T-helper 1 cell treated with Interleukin-12 subunit alpha and Interleukin-12 subunit beta and Interleukin-4 antibody, amounts not matched to agents 30 μg/mL and 1 μg/mL, for 36 hours (primary cell): ENCODE results near the gene BICC1.

Experiments
- H3K27ac Mint-ChIP-seq: one replicate; pipeline ENCODE4 v1.8.0; 2021; ENCODE audit warnings: mild to moderate bottlenecking, mixed read lengths
- H3K27me3 Mint-ChIP-seq: one replicate; pipeline ENCODE4 v1.8.0; 2021; ENCODE audit warnings: low read depth, mixed read lengths
- H3K36me3 Mint-ChIP-seq: one replicate; pipeline ENCODE4 v1.8.0; 2021; ENCODE audit warnings: low read depth, mixed read lengths
- H3K4me1 Mint-ChIP-seq: one replicate; pipeline ENCODE4 v1.8.0; 2021; ENCODE audit warnings: low read depth, mixed read lengths
- H3K4me3 Mint-ChIP-seq: one replicate; pipeline ENCODE4 v1.8.0; 2021; ENCODE audit warnings: mild to moderate bottlenecking, moderate library complexity, mixed read lengths
- H3K9me3 Mint-ChIP-seq: one replicate; pipeline ENCODE4 v1.8.0; 2021; ENCODE audit warnings: mixed read lengths

BICC1 gene

DNA sequence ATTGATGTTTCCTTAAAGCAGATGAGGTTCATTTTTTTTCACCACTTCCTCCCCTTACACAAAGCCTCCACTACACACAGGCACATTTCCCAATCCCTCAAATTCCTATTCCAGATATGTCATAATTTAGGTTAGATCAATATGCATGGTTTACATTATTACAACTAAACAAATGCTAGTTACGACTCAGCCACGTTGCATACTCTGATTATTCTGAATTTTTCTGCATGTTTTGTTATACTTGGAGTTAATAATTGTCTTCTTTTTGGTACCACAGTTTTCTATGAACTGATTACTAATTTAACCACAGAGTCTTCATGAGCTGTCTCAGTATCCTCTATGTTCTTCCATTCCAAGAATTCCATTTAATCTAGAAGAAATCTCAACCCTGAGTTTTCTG, 4.4 kb upstream of the BICC1 start:
- Mint-ChIP-seq H3K36me3 (no peaks in the 10 kb centered on the region), H3K9me3 (no peaks in the 10 kb centered on the region), H3K27ac (no peak overlapping the region)

DNA sequence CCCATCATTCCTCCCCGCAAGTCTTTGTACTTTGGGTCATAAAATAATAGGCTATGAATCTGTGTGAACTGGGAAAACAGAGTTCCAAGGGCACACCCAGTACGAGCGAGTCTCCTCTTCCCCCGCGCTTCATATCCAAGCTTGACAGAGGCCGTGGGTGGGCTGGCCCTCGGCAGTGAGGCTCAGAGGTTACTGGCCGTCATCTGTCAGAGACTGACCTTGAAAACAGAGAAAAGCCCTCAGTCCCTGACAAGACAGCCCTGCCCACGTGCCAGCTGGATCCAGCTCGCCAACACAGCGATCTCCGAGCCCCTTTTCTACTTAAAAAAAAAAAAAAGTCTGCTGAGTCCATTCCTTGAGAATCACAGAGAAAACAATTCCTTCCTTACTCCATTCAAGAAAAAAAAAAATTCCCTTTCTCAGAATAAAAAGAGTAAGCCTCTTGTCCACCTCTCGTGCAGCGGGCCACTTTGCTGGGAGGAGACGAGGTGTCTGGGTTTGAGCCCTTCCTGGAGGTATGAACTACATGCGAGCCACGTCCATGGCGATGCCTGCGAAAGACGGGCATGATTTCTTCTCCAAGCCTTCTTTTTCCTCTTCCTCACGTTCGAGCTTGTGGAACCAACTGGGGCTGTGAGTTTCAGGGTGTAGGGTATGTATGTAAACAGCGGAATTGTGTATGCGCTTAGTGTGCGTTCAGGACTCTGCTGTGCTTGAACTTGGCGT, 744 bp upstream of the BICC1 start:
- no peaks in the 10 kb centered on the region for H3K9me3 Mint-ChIP-seq
- peak overlapping the region; percentile 71 for H3K4me3 Mint-ChIP-seq
- peaks cover 5% of the 10 kb centered on the region for H3K4me1 Mint-ChIP-seq
- no peak overlapping the region for H3K27ac Mint-ChIP-seq
- peaks cover 29% of the 10 kb centered on the region for H3K27me3 Mint-ChIP-seq
- H3K36me3 Mint-ChIP-seq, result no peaks in the 10 kb centered on the region

More for the DNA sequence above, 4.4 kb upstream of the BICC1 start:
- Mint-ChIP-seq H3K27me3 (peaks cover 8% of the 10 kb centered on the region), H3K4me3 (no peak overlapping the region), H3K4me1 (peaks cover 3% of the 10 kb centered on the region)

DNA sequence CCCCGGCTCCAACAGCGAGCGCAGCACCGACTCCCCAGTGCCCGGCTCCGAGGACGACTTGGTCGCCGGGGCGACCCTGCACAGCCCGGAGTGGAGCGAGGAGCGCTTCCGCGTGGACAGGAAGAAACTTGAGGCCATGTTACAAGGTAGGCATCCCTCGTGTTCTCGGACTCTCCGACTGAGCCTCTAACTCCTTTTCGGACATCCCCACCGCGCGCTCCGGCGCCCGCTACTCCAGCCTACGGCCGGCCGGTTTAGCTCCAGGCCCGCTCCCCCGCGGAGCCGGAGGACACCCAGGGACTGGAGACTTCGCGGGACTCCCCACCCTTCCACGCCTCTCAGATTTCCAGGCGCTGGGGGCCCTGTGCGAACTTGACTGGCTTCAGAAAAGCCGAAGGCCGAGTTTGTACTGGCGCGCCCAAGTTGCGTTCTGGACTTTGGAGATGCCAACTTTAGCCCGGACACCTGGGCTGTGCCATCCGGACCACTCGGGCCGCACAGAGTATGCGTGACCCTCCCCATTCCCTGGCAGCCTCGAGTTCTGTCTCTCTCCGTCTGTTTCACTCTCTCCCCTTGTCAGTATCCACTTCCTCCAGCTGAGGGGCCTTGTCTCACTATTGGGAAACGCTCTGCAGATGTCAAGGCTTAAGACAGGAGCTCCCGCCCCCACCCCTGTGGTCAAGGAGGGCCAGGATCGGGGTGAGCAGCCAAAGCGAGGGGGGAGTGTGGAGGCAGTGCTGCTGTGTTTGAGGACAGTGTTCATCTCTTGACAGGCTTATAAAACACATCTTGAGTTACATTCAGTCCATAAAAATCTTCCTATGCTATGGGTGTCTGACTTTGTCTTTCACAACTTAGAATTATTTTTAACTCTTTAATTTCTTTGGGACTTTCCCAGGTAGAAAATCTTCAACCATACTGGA, 777 bp downstream of the BICC1 start:
- peaks cover 32% of the 10 kb centered on the region for H3K27me3 Mint-ChIP-seq
- H3K9me3 Mint-ChIP-seq, result no peaks in the 10 kb centered on the region
- no peak overlapping the region for H3K27ac Mint-ChIP-seq
- peaks cover 5% of the 10 kb centered on the region for H3K4me1 Mint-ChIP-seq
- H3K36me3 Mint-ChIP-seq, result no peaks in the 10 kb centered on the region
- H3K4me3 Mint-ChIP-seq, result peak overlapping the region; percentile 52

DNA sequence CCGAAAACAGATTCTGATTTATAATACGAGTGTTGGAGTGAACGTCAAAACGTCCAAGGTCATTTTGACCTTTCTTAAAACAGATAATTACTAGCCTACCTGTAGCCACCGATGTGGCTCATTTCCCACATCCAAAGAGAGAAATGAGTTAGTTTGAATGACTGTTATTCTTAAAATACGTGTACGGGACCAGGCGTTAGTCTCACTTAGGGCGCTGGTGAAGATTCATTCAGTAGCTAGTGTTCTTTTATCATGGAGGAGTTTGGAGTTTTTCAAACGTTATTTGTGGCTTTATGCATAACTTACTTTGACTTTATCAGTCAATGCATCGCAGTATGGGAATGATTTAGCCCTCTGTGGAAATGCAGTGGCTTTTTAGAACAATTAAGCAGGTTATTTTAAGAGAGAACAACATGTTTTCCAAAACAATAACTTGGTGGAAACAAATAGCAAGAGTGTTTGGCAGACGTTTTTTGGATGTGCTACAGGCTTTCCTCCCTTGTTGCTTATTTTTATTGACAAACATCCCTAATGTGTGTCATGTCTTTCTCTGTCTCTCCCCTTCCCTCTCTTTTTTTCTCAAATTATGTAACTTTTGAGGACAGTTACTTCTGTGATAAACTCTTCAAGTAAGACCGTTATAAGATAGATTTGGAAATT, 1.6 kb downstream of the BICC1 start:
- Mint-ChIP-seq H3K27me3 (peaks cover 32% of the 10 kb centered on the region), H3K4me1 (peaks cover 5% of the 10 kb centered on the region), H3K36me3 (no peaks in the 10 kb centered on the region), H3K9me3 (no peaks in the 10 kb centered on the region), H3K4me3 (no peak overlapping the region), H3K27ac (no peak overlapping the region)

DNA sequence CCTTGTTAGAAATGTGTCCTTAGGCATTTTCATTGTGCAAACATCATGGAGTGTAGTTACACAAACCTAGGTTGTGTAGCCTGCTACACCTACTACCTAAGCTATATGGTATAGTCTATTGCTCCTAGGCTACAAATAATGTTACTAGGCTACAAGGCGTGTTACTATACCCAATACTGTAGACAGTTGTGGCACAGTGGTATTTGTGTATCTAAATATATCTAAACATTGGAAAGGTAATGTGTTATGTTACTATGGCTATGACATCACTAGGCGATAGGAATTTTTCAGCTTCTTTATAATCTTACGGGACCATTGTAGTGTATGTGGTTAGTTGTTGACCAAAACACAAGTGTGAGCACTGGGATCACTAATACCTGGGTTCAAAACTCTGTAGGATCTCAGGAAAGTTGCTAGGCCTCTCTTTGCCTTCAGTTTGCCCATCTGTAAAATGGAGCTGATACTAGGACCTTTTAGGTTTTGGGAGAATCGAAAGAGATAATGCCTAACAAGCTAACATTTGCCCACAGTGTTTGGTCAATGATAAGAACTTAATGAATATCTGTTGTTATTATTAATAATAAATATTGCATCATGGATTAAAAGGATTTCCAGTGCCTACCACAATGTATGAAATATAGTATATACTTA, 2.7 kb downstream of the BICC1 start:
- Mint-ChIP-seq H3K4me1 (peaks cover 5% of the 10 kb centered on the region), H3K36me3 (no peaks in the 10 kb centered on the region), H3K27ac (no peak overlapping the region), H3K9me3 (no peaks in the 10 kb centered on the region), H3K27me3 (peaks cover 32% of the 10 kb centered on the region), H3K4me3 (no peak overlapping the region)

DNA sequence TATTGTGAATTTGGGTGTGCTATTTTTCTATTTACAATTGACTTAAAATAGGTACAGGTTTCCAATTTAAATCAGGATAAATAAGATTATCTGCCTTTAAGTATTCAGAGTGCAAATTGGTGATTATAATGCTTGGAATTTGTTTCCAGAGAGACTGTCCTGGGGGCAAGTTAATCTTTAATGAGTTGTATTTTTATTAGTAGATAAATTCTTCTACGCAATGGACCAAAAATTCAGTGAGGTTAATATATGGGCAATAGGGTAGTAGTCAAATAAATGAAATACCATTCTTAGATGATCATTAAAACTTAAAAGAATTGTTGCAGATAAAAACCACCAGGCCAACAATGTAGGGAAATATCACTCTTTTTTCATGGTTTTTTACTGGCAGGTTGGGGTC, 3.4 kb downstream of the BICC1 start:
- Mint-ChIP-seq H3K4me3 (no peak overlapping the region), H3K4me1 (peaks cover 5% of the 10 kb centered on the region), H3K27ac (no peak overlapping the region), H3K36me3 (no peaks in the 10 kb centered on the region), H3K9me3 (no peaks in the 10 kb centered on the region), H3K27me3 (peaks cover 32% of the 10 kb centered on the region)

DNA sequence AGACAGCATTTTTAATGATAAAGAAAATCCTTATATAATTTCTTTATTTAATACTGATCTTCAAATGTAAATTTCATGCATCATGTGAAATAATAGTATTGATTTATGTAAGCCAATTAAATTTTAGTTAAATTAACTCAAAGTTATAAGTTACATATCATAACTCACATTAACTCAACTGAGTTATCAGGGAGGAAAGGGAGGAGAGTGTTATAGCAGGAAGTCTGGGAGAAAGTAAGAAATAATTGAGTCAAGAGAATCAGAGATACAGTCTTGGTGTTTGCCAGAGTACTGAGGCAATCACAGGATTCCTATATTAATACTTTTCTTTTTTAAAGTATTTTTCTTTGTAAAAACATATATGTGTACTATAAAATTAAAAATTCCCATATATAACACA, 4.0 kb downstream of the BICC1 start:
- Mint-ChIP-seq H3K27me3 (peaks cover 32% of the 10 kb centered on the region), H3K4me1 (peaks cover 5% of the 10 kb centered on the region), H3K36me3 (no peaks in the 10 kb centered on the region), H3K9me3 (no peaks in the 10 kb centered on the region), H3K27ac (no peak overlapping the region), H3K4me3 (no peak overlapping the region)

DNA sequence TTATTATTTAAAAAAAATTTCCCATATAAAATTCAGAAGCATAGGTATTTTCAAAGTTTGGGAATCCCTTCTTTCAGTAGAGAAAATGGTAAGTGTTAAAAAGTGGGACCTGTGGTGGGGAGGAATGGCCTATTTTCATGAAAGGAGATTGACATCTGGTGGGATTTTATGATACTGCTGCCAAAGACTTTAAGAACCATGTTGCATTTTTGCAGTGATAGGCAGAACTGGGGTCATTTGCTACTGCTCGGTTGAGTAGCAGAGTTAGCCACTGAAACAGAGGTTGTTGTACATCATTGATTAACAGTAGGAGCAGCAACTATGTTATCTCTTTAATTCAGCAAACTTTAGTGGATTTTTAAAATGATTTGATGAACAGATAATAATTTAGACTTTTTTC, 4.4 kb downstream of the BICC1 start:
- H3K9me3 Mint-ChIP-seq, result no peaks in the 10 kb centered on the region
- H3K4me3 Mint-ChIP-seq, result no peak overlapping the region
- H3K27me3 Mint-ChIP-seq, result peaks cover 32% of the 10 kb centered on the region
- H3K27ac Mint-ChIP-seq, result no peak overlapping the region
- H3K36me3 Mint-ChIP-seq, result no peaks in the 10 kb centered on the region
- H3K4me1 Mint-ChIP-seq, result peaks cover 5% of the 10 kb centered on the region

DNA sequence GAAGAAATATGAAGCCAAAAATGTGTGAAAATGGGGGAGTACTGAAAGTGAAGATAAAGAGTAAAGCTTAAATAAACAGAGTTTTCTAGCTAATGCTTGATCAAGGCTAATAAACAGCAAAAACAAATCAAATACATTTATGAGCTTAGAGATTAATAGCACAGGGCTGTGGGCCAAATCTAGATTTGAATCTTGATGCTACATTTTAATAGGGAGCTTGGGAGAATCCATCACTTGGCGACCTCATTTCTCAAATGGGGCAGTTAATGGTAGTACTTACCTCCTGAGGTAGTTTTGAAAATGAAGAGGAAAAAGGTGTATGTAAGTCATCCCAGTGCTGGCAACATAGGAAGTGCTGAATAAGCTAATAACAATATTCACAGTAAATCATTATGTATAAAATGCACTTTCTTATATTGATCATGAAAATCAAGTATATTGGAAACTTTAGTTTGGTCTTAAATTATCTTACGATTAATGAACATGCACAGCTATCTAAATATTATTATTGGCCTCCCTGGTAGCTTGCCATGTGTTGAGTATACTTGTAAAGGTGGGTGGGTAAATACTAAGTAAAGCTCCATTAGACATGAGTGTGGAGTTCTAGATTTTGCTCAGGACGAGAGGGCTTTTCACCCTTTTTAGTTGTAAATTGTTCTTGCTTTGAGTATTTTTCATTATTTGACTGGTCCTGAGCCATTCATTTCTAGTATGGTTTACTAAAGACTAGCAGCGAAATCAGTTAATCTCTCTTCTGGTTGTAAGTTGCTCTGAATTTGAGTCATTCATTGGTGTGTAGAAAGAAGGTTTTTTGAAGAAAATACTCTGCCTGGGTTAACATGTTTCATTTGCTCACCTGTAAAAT, 5.1 kb downstream of the BICC1 start:
- no peaks in the 10 kb centered on the region for H3K9me3 Mint-ChIP-seq
- H3K27me3 Mint-ChIP-seq, result peaks cover 32% of the 10 kb centered on the region
- no peak overlapping the region for H3K27ac Mint-ChIP-seq
- peaks cover 2% of the 10 kb centered on the region for H3K4me1 Mint-ChIP-seq
- H3K4me3 Mint-ChIP-seq, result no peak overlapping the region
- H3K36me3 Mint-ChIP-seq, result no peaks in the 10 kb centered on the region

DNA sequence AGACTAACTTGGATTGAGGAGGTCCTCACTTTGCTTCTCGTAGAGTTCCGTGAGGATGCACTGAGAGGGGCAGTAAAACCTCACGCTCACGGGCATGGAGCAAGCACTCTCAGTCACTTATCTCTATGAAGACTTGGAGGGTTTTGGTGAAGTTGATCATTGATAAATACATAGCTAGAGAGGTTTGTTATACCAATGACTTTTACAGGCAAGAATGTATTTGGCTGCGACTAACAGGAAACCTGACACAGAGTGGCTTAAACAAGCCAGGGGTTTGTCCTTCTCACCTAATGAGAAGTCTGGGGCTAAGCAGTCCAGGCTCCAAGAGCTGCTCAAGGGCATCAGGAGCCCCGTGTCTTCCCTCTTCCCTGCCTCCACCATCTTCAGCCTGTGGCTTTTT, 6.1 kb downstream of the BICC1 start:
- H3K4me3 Mint-ChIP-seq, result no peak overlapping the region
- peaks cover 27% of the 10 kb centered on the region for H3K27me3 Mint-ChIP-seq
- H3K4me1 Mint-ChIP-seq, result no peaks in the 10 kb centered on the region

DNA sequence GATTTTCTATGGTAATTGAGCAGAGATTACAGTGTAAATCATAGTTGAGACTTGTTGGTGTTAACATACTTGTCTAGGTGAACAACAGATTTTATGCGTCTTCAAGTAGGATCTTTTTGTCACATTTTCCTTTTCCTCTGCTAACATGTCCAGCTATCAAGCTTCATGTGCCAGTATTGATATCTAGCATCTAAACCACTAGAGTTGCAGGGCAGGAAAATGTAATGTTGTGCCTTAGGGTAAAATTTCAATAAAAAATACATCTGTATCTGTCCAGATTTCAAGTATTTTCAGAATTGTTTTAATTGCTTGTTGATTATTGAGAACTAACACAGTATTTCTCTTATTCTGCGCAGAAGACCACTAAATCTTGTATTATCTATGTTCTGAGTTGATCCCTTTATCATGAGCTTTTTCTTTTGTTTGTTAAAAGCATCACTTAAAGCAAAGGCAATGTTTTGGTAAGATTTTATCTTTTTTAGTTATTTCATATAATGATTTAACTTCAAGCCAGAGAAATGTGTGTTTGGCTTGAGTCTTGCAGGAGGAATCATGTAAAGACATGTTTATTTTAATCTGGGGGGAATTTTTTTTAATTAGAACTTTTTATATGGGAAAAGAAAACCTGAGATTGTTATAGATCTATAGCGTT, 16.5 kb downstream of the BICC1 start:
- H3K27me3 Mint-ChIP-seq, result no peaks in the 10 kb centered on the region
- H3K4me1 Mint-ChIP-seq, result no peaks in the 10 kb centered on the region
- no peaks in the 10 kb centered on the region for H3K9me3 Mint-ChIP-seq
- H3K4me3 Mint-ChIP-seq, result no peak overlapping the region
- H3K27ac Mint-ChIP-seq, result no peak overlapping the region
- no peaks in the 10 kb centered on the region for H3K36me3 Mint-ChIP-seq

More for the DNA sequence above, 6.1 kb downstream of the BICC1 start:
- H3K36me3 Mint-ChIP-seq, result no peaks in the 10 kb centered on the region
- no peaks in the 10 kb centered on the region for H3K9me3 Mint-ChIP-seq
- no peak overlapping the region for H3K27ac Mint-ChIP-seq

DNA sequence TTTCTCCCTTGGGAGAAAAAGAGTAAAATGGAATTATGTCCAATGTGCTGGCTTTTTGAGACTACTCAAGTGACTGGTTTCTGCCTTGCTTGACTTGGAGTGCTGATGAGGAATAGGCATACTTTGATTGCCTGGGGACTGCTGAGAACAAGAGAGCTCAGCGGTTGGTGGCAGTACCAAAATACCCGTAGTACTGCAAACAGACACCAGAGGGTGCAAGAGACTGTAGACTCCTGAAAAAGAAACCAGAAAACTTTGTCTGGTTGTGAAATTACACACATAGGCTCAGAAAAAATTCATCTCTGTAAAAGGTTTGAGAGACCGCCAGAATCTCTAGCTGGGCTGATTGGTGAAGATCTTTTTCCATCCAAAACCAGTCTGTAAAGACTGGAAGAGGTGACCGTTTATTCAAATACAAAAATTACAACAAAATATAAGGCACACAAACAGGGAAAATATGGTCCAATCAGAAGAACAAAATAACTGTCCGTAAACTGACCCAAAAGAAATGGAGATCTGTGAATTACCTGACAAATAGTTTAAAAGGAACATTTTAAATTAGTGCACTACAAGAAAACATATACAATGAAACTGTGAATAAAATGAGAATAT, 18.5 kb downstream of the BICC1 start:
- no peaks in the 10 kb centered on the region for H3K36me3 Mint-ChIP-seq

DNA sequence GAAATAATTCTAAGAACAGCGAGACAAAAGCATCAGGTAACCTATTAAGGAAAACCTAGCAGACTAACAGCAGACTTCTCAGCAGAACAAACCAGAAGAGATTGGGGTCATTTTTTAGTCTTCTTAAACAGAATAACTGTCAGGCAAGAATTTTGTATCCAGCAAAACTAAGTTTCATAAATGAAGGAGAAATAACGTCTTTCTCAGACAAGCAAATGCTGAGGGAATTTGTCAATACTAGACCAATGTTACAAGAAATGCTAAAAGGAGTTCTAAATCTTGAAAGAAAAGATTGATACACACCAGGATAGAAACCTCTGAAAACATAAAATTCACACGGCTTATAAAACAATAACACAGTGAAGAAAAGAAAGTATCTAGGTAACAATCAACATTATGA, 22.6 kb downstream of the BICC1 start:
- Mint-ChIP-seq H3K36me3 (no peaks in the 10 kb centered on the region), H3K27me3 (no peaks in the 10 kb centered on the region), H3K4me3 (no peak overlapping the region), H3K4me1 (no peaks in the 10 kb centered on the region), H3K27ac (no peak overlapping the region), H3K9me3 (no peaks in the 10 kb centered on the region)

More for the DNA sequence above, 18.5 kb downstream of the BICC1 start:
- Mint-ChIP-seq H3K4me1 (no peaks in the 10 kb centered on the region), H3K4me3 (no peak overlapping the region), H3K9me3 (no peaks in the 10 kb centered on the region), H3K27ac (no peak overlapping the region), H3K27me3 (no peaks in the 10 kb centered on the region)
